K562 (cell line): ENCODE measurements around the gene SDCBP2. TPM values are rescaled to one million over a fixed set of nuclear protein-coding genes. Genes with fewer than 3 reads are reported as not detected.

Source experiments
- CEBPB ChIP-seq: fragments of 450-650 bp; IDR thresholded peaks from 2 replicates; pipeline ENCODE4 v1.6.1; 2016; ENCODE audit warnings: missing genetic modification characterization, missing compliant biosample characterization
- CREBBP ChIP-seq: IDR thresholded peaks from one replicate; pipeline ENCODE4 v1.6.1; 2012; ENCODE audit warnings: low read depth, mild to moderate bottlenecking, control low read depth, inconsistent platforms, low read length
- DPF2 ChIP-seq: fragments of 450-650 bp; IDR thresholded peaks from 2 replicates; pipeline ENCODE4 v1.6.1; 2016
- FOXK1 ChIP-seq: sonication (generic); formaldehyde crosslinking; IDR thresholded peaks from 2 replicates; pipeline ENCODE4 v1.8.0; 2022; ENCODE audit warnings: missing genetic modification reagents, mild to moderate bottlenecking, borderline replicate concordance
- NEUROD1 ChIP-seq: fragments of 150-350 bp; IDR thresholded peaks from 2 replicates; pipeline ENCODE4 v1.6.1; 2014; ENCODE audit warnings: borderline replicate concordance, low read length, low read depth; ENCODE audit not compliant: partially characterized antibody
- NFIX ChIP-seq: fragments of 250-450 bp; sonication (Bioruptor Pico); IDR thresholded peaks from 2 replicates; pipeline ENCODE4 v1.4.0; 2020; ENCODE audit warnings: low read depth, mild to moderate bottlenecking, moderate library complexity
- NRF1 ChIP-seq, 2 experiments: fragments of 450-650 bp; IDR thresholded peaks in 1 of 2; conservative IDR thresholded peaks in 1 of 2; 2 replicates each; pipeline ENCODE4 v1.6.1; 2014; ENCODE audit warnings: mild to moderate bottlenecking in 2 of 2
- PHF8 ChIP-seq: fragments of 200-600 bp; sonication (generic); IDR thresholded peaks from 2 replicates; pipeline ENCODE4 v1.6.1; 2012; ENCODE audit warnings: mixed run types, mild to moderate bottlenecking, inconsistent platforms, low read length, moderate library complexity, borderline replicate concordance
- REST ChIP-seq, 2 experiments: fragments of 450-650 bp; formaldehyde crosslinking in 1 of 2; IDR thresholded peaks; 2 replicates each; pipeline versions ENCODE4 v1.4.0 to v1.6.1; 2014 to 2020; ENCODE audit warnings: mild to moderate bottlenecking in 2 of 2, borderline replicate concordance in 1 of 2, low read depth in 1 of 2
- SETDB1 ChIP-seq: IDR thresholded peaks from one replicate; pipeline ENCODE4 v1.6.1; 2012; ENCODE audit warnings: low read length, control low read depth, inconsistent platforms
- SP1 ChIP-seq: sonication (generic); formaldehyde crosslinking; IDR thresholded peaks from 2 replicates; pipeline ENCODE4 v1.8.1; 2022; ENCODE audit warnings: mild to moderate bottlenecking, missing genetic modification reagents
- TRIM25 ChIP-seq: fragments of 450-650 bp; IDR thresholded peaks from 2 replicates; pipeline ENCODE4 v1.7.0; 2016; ENCODE audit warnings: borderline replicate concordance
- ZBTB7A ChIP-seq: IDR thresholded peaks from 2 replicates; pipeline ENCODE4 v1.6.1; 2011; ENCODE audit warnings: low read depth, mild to moderate bottlenecking, low read length, moderate library complexity, borderline replicate concordance; ENCODE audit not compliant: control insufficient read depth
- ZNF408 ChIP-seq: fragments of 250-450 bp; sonication (Bioruptor Pico); IDR thresholded peaks from 2 replicates; pipeline ENCODE4 v1.4.0; 2020; ENCODE audit warnings: low read depth, mild to moderate bottlenecking, moderate library complexity
- ZNF449 ChIP-seq: fragments of 250-450 bp; sonication (Bioruptor Pico); IDR thresholded peaks from 2 replicates; pipeline ENCODE4 v1.8.0; 2022; ENCODE audit warnings: moderate library complexity, mild to moderate bottlenecking, inconsistent platforms
- polyA plus RNA-seq, 8 experiments: library from polyadenylated mRNA; depleted of rRNA in 4 of 8; stranded (reverse) in 5 of 8; unstranded in 3 of 8; fragments of >200 nt; fragmentation: Nextera tagmentation in 2 of 8; fragmentation: Illumina TruSeq in 1 of 8; extraction: Ambion mirVana in 2 of 8; extraction: Trizol in 1 of 8; gene quantifications; 2 replicates each; pipeline versions ENCODE4 v1.2.1 to v1.2.3, GENCODE V29; 2011 to 2014; ENCODE audit warnings: inconsistent platforms in 1 of 8, missing spikeins in 1 of 8
- total RNA-seq, 7 experiments: library from RNA; depleted of rRNA in 6 of 7; stranded (reverse); fragments of >200 nt in 6 of 7; fragmentation: Illumina TruSeq in 2 of 7; extraction: Trizol in 2 of 7; gene quantifications; 2 replicates each; pipeline versions ENCODE4 v1.2.1 to v1.2.3, GENCODE V29; 2011 to 2021; ENCODE audit warnings: low replicate concordance in 1 of 7

Gene SDCBP2
- total and polyA plus RNA-seq, 9 of the 15 experiments (the other 6 are each of a cell fraction or from before 2014, with no cell fraction given), result 0.06 to 1.2 (median 0.80) TPM

- no peak for TF ChIP-seq CEBPB (tag)
- peak; percentile 67 to 71 for TF ChIP-seq NRF1 (conservative IDR thresholded peaks at IDR 0.05 in 1 of 2, IDR thresholded peaks at IDR 0.05 in 1 of 2)
- TF ChIP-seq TRIM25, result no peak
- TF ChIP-seq PHF8, result peak; percentile 36; the same call in 1 of the 2 replicates
- TF ChIP-seq DPF2, result peak; percentile 29; the same call in 1 of the 2 replicates
- peak; percentile 22; the same call in 1 of the 2 replicates for TF ChIP-seq ZBTB7A
- TF ChIP-seq FOXK1 (CRISPR knock-in tag), result no peak
- TF ChIP-seq ZNF408 (CRISPR knock-in tag), result no peak
- no peak for TF ChIP-seq CREBBP
- no peak for TF ChIP-seq NFIX (CRISPR knock-in tag)
- TF ChIP-seq SP1 (CRISPR knock-in tag), result peak; percentile 42; the same call in 1 of the 2 replicates
- TF ChIP-seq SETDB1, result no peak
- TF ChIP-seq NEUROD1, result no peak
- no peak for TF ChIP-seq ZNF449 (CRISPR knock-in tag)
- TF ChIP-seq REST (IDR thresholded peaks at IDR 0.05; ENCODE audit: borderline replicate concordance), result peak; percentile 33; the same call in 1 of the 2 replicates
- no peak for TF ChIP-seq REST (CRISPR knock-in tag; IDR thresholded peaks at IDR 0.05; ENCODE audit: low read depth)
Observed at GRCh38 chr20:1266167-1266973, 62.6 kb downstream of the SDCBP2 start, which contains the start of gene SNPH (continued).
